ENCODE data around the gene CDSN. TPM values are rescaled to one million over a fixed set of nuclear protein-coding genes. Genes with fewer than 3 reads are reported as not detected.

Gene CDSN
- total and polyA plus RNA-seq, 2 of the 4 experiments (the other 2 are of a cell fraction) = not detected

DNA sequence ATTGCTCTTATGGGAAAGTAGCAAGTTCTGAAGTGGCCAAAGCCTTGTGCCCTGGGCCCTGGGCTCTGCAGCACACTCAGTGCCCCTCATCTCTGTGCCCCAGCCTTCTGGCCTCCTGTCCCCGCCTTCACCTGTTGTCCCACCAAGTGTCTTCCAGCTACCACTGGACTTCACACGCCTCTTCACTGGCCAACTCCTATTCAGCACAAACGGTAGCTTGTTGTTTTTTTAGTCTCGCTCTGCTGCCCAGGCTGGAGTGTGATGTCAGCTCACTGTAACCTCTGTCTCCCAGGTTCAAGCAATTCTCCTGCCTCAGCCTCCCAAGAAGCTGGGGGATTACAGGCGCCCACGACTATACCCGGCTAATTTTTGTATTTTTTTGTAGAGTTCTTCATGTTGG is 32.5 kb upstream of the CDSN start:
- dilution Hi-C loops (cut with HindIII; ENCODE audit: low sequenced_read_pairs, unreplicated experiment) = no loop called here
- H2BK15ac ChIP-seq (ENCODE audit: low read depth, low read length) = no peak overlapping the region

More for the DNA sequence above, 32.5 kb upstream of the CDSN start:
- TF ChIP-seq, protein P1, sequence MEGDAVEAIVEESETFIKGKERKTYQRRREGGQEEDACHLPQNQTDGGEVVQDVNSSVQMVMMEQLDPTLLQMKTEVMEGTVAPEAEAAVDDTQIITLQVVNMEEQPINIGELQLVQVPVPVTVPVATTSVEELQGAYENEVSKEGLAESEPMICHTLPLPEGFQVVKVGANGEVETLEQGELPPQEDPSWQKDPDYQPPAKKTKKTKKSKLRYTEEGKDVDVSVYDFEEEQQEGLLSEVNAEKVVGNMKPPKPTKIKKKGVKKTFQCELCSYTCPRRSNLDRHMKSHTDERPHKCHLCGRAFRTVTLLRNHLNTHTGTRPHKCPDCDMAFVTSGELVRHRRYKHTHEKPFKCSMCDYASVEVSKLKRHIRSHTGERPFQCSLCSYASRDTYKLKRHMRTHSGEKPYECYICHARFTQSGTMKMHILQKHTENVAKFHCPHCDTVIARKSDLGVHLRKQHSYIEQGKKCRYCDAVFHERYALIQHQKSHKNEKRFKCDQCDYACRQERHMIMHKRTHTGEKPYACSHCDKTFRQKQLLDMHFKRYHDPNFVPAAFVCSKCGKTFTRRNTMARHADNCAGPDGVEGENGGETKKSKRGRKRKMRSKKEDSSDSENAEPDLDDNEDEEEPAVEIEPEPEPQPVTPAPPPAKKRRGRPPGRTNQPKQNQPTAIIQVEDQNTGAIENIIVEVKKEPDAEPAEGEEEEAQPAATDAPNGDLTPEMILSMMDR (conservative IDR thresholded peaks at IDR 0.05; ENCODE audit: low read depth, low read length) = no peak
- no peak for TF ChIP-seq MXI1 (IDR thresholded peaks at IDR 0.05; ENCODE audit: borderline replicate concordance, low read depth, low read length)
- TF ChIP-seq, protein P2, sequence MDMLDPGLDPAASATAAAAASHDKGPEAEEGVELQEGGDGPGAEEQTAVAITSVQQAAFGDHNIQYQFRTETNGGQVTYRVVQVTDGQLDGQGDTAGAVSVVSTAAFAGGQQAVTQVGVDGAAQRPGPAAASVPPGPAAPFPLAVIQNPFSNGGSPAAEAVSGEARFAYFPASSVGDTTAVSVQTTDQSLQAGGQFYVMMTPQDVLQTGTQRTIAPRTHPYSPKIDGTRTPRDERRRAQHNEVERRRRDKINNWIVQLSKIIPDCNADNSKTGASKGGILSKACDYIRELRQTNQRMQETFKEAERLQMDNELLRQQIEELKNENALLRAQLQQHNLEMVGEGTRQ (IDR thresholded peaks at IDR 0.05; ENCODE audit: low read depth, low read length) = no peak
- TF ChIP-seq, protein P3, sequence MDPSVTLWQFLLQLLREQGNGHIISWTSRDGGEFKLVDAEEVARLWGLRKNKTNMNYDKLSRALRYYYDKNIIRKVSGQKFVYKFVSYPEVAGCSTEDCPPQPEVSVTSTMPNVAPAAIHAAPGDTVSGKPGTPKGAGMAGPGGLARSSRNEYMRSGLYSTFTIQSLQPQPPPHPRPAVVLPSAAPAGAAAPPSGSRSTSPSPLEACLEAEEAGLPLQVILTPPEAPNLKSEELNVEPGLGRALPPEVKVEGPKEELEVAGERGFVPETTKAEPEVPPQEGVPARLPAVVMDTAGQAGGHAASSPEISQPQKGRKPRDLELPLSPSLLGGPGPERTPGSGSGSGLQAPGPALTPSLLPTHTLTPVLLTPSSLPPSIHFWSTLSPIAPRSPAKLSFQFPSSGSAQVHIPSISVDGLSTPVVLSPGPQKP (IDR thresholded peaks at IDR 0.05; ENCODE audit: borderline replicate concordance, low read depth, low read length) = no peak
- no peak for TF ChIP-seq NFE2L2 (IDR thresholded peaks at IDR 0.05; ENCODE audit: low read depth, low read length)
- no peak for TF ChIP-seq MAZ (IDR thresholded peaks at IDR 0.05; ENCODE audit: borderline replicate concordance, low read depth, low read length)
- no peak for TF ChIP-seq CEBPB (IDR thresholded peaks at IDR 0.05; ENCODE audit: low read depth, low read length)
- no peak for TF ChIP-seq RCOR1 (IDR thresholded peaks at IDR 0.05; ENCODE audit: insufficient replicate concordance, low read length)
- TF ChIP-seq FOS (IDR thresholded peaks at IDR 0.05; ENCODE audit: low read depth, low read length) = no peak
- no peak for TF ChIP-seq RAD21 (IDR thresholded peaks at IDR 0.05; ENCODE audit: low read length)
- Histone ChIP-seq H3K4ac (ENCODE audit: low read depth, low read length) (no peak overlapping the region), H3K9me1 (ENCODE audit: insufficient read depth, low read length) (peaks cover 13% of the 10 kb centered on the region), H2BK120ac (ENCODE audit: low read depth, low read length) (no peak overlapping the region), H3K4me1 (ENCODE audit: control insufficient read depth, insufficient read depth, low read length) (peaks cover 4% of the 10 kb centered on the region), H4K8ac (ENCODE audit: low read depth in 2 of 2, low read length in 2 of 2) (no peak overlapping the region), H2AK5ac (ENCODE audit: low read depth, low read length) (no peak overlapping the region), H3K36me3 (ENCODE audit: control insufficient read depth, insufficient read depth, low read length) (peaks cover 22% of the 10 kb centered on the region), H3K27ac (ENCODE audit: insufficient read depth, low read length) (no peak overlapping the region), H4K20me1 (ENCODE audit: insufficient read depth, low read length) (no peaks in the 10 kb centered on the region), H3K9me3 (ENCODE audit: control insufficient read depth, insufficient read depth, low read length) (no peaks in the 10 kb centered on the region), H3K23ac (ENCODE audit: low read depth, low read length) (no peak overlapping the region), H3K79me1 (ENCODE audit: low read depth in 1 of 2, low read length in 2 of 2) (peaks cover 6 to 20% of the 10 kb centered on the region in 2 experiments), H3K14ac (replicated peaks; ENCODE audit: low read depth, low read length) (no peak overlapping the region), H3K27me3 (ENCODE audit: control insufficient read depth, insufficient read depth, low read length) (no peaks in the 10 kb centered on the region), H4K5ac (ENCODE audit: low read depth, low read length) (no peak overlapping the region), H3K18ac (ENCODE audit: low read depth, low read length) (no peak overlapping the region), H3K4me3 (ENCODE audit: insufficient read depth, low read depth, low read length) (no peak overlapping the region), H2AK9ac (replicated peaks; ENCODE audit: low read depth, low read length, poor library complexity) (no peak overlapping the region), H4K91ac (ENCODE audit: insufficient read depth, low read depth, low read length) (no peak overlapping the region), H3K56ac (ENCODE audit: extremely low read depth, insufficient read depth, low read length) (no peak overlapping the region), H2BK5ac (ENCODE audit: low read depth, low read length, poor library complexity, severe bottlenecking) (no peak overlapping the region), H2AFZ (replicated peaks; ENCODE audit: low read length, poor library complexity) (no peak overlapping the region), H3K4me2 (ENCODE audit: low read depth, low read length) (no peak overlapping the region), H2BK20ac (ENCODE audit: low read depth, low read length) (no peak overlapping the region), H3K9ac (ENCODE audit: low read depth, low read length) (no peak overlapping the region)
- CTCF ChIA-PET = interaction anchor here (0.6 kb wide), 1 partner anchor 70 kb away, joined by 3 read pairs; no protein-coding TSS in a partner anchor
- intact Hi-C loops (cut with micrococcal nuclease) = no loop called here
- POLR2A ChIA-PET (ENCODE audit: unreplicated experiment) = no interaction called here
- in situ Hi-C loops (cut with MboI; ENCODE audit: low sequenced_read_pairs) = no loop called here
- ATAC-seq (ENCODE audit: low read depth) (no peak), DNase-seq (no peak)
- no TSS peak for BruUV-seq (replicated peaks)
- 88% methylated on average over 1 of the region's 7 CpGs; no CpG with 5 or more reads in 1 of the 2 experiments for WGBS, 2 experiments (ENCODE audit: extremely low coverage in 2 of 2, insufficient read length in 1 of 2)
